ENCODE measurements around the gene SORBS1.

GRCh38 chr10:95268438-95268837 lies 292.7 kb downstream of the SORBS1 start:
- TF ChIP-seq CTCF (conservative IDR thresholded peaks at IDR 0.05), result no peak
- TF ChIP-seq ZFX (IDR thresholded peaks at IDR 0.05), result no peak

All from C4-2B (cell line).